Chondrocyte (in vitro differentiated cells): ENCODE results near the gene CDH22. TPM values are rescaled to one million over a fixed set of nuclear protein-coding genes. Genes with fewer than 3 reads are reported as not detected.

ENCODE experiments used
- DNase-seq: peaks from one replicate; pipeline ENCODE4 v3.0.0; 2021; ENCODE audit warnings: mixed read lengths, low spot score
- H3K27ac Mint-ChIP-seq: one replicate; pipeline ENCODE4 v1.8.0; 2021; ENCODE audit warnings: mild to moderate bottlenecking, moderate library complexity, mixed read lengths; ENCODE audit not compliant: unreplicated experiment
- H3K27me3 Mint-ChIP-seq: 2 replicates; pipeline ENCODE4 v1.8.0; 2021; ENCODE audit warnings: low read depth, mixed read lengths
- H3K36me3 Mint-ChIP-seq: 2 replicates; pipeline ENCODE4 v1.8.0; 2021; ENCODE audit warnings: low read depth, mixed read lengths
- H3K4me1 Mint-ChIP-seq: 2 replicates; pipeline ENCODE4 v1.8.0; 2021; ENCODE audit warnings: low read depth, mild to moderate bottlenecking, mixed read lengths
- H3K4me3 Mint-ChIP-seq: one replicate; pipeline ENCODE4 v1.8.0; 2021; ENCODE audit warnings: mild to moderate bottlenecking, moderate library complexity, mixed read lengths; ENCODE audit not compliant: unreplicated experiment
- H3K9me3 Mint-ChIP-seq: 2 replicates; pipeline ENCODE4 v1.8.0; 2021; ENCODE audit warnings: low read depth, mixed read lengths
- total RNA-seq: library from RNA; stranded (reverse); gene quantifications from 3 replicates; pipeline ENCODE4 v1.2.1, GENCODE V29; 2021
- TF ChIP-seq, protein P1 (sequence below): fragments of 200-600 bp; sonication (generic); IDR thresholded peaks from 2 replicates; pipeline ENCODE4 v1.5.0; 2021; ENCODE audit warnings: antibody characterized with exemption, mild to moderate bottlenecking, moderate library complexity

Gene CDH22
- total RNA-seq, 1 donor from 2014 or later: not detected

DNA sequence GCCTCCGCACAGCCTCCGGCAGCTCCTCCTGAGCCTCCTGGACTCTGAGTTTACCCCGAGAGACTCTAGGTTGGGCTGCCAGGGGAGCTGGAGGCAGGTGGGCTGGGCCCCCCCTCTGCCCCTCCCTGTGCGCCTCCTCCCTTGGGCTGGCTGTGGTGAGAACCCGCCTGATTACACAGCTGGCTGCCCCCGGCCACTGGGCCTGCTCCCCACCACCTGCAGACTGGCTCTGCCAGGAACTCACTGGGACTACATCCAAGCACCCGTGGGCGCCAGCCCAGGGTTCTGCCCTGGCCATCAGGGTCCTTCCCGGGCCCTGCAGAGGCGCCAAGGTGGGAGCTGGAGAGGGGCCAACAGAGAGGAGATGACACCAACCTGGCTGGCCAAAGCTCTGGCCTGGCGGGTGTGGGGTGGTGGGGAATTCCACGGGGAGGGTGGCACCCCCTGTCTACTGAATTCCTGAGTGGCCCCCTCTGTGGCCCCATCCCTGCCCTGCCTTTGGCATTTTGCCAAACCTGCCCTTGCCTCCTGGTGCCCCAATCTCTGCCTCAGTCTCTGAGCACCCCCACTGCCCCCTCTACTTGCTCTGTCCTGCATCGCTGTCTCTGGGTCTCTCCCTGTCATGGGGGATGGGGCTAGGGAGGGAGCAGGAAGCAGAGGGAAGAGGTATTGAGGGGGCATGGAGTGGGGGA lies 21.9 kb upstream of the CDH22 start:
- H3K4me1 Mint-ChIP-seq: no peaks in the 10 kb centered on the region
- no peaks in the 10 kb centered on the region for H3K9me3 Mint-ChIP-seq
- TF ChIP-seq, protein P1, sequence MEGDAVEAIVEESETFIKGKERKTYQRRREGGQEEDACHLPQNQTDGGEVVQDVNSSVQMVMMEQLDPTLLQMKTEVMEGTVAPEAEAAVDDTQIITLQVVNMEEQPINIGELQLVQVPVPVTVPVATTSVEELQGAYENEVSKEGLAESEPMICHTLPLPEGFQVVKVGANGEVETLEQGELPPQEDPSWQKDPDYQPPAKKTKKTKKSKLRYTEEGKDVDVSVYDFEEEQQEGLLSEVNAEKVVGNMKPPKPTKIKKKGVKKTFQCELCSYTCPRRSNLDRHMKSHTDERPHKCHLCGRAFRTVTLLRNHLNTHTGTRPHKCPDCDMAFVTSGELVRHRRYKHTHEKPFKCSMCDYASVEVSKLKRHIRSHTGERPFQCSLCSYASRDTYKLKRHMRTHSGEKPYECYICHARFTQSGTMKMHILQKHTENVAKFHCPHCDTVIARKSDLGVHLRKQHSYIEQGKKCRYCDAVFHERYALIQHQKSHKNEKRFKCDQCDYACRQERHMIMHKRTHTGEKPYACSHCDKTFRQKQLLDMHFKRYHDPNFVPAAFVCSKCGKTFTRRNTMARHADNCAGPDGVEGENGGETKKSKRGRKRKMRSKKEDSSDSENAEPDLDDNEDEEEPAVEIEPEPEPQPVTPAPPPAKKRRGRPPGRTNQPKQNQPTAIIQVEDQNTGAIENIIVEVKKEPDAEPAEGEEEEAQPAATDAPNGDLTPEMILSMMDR: no peak
- H3K27me3 Mint-ChIP-seq: peaks cover 43% of the 10 kb centered on the region
- H3K4me3 Mint-ChIP-seq: no peak overlapping the region
- peaks cover 3% of the 10 kb centered on the region for H3K36me3 Mint-ChIP-seq
- no peak for DNase-seq
- no peak overlapping the region for H3K27ac Mint-ChIP-seq

DNA sequence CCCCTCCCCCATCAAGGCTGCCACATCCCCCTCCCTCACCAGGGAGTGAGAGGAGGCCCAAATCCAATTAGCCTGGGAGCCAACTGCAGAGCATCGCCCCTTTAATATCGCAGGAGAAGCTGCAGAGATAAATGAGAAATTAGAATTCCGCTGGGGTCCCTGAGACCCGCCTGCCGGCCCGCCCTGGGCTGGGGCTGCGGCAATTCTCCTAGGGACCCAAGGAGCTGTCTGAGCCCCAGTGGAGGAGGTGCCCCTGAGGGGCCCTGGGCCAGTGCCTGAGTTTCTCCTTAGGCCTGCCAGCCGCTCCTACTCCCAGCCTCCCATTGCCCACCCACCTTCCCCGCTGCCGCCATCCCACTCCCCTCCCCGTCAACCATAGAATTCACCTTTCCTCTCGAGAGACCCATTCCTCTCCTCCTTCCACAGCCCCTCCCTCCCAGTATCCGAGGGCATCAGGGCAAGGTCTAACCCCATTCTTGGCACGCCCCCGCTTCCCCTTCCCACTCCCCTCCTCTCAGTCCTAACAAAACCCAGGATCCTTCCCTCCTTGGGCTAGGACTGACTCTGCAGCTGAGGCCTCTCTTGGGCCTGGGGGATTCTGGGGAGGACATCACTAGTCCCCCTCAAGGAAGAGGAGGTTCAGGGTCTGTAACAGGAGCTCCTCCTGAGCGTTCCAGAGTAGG lies 20.0 kb upstream of the CDH22 start:
- Mint-ChIP-seq H3K4me1 (no peaks in the 10 kb centered on the region), H3K27ac (no peak overlapping the region), H3K9me3 (no peaks in the 10 kb centered on the region), H3K27me3 (peaks cover 38% of the 10 kb centered on the region), H3K4me3 (no peak overlapping the region), H3K36me3 (peaks cover 3% of the 10 kb centered on the region)
- no peak for DNase-seq
- TF ChIP-seq, protein P1: no peak

DNA sequence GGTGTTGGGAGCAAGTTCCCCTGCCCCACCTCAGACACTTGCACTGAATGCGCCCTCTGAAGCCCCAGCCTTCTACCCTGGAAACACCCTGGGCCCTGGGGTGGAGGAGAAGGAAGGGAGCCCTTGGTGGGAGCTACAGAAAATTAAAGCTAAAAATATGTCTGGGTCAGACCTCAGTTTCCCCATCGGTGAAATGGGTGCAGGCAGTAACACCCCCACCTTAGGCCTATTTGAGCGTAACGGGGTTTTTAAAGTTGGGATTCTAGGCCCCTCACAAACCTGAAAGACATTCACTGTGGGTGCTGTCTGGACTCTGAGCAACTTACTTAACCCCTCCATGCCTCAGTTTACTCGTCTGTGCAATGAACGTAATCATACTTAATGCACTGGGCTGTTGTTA lies 19.3 kb upstream of the CDH22 start:
- H3K36me3 Mint-ChIP-seq: peaks cover 3% of the 10 kb centered on the region
- H3K27ac Mint-ChIP-seq: no peak overlapping the region
- H3K4me3 Mint-ChIP-seq: no peak overlapping the region
- TF ChIP-seq, protein P1: no peak
- H3K9me3 Mint-ChIP-seq: no peaks in the 10 kb centered on the region
- H3K4me1 Mint-ChIP-seq: no peaks in the 10 kb centered on the region
- peaks cover 41% of the 10 kb centered on the region for H3K27me3 Mint-ChIP-seq
- DNase-seq: no peak

DNA sequence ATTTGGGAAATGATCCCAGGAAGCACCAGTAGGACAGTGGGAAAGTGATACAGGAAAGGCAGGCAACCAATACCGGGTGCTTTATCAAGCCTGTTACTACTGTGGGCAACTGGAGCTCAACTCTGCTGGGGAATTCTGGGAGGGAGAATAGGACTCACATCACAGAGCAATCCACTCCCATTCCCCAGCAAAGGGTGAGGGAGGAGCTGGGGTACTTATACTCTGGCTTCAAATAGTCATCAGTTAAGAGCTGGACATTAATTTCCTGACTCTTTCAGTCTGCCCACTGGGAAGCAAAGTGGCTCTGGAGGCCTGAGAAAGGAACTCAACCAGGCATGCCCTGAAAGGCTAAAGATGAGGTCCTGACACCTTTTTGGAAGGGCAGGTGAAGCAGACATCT lies 17.5 kb upstream of the CDH22 start:
- no peak overlapping the region for H3K27ac Mint-ChIP-seq

DNA sequence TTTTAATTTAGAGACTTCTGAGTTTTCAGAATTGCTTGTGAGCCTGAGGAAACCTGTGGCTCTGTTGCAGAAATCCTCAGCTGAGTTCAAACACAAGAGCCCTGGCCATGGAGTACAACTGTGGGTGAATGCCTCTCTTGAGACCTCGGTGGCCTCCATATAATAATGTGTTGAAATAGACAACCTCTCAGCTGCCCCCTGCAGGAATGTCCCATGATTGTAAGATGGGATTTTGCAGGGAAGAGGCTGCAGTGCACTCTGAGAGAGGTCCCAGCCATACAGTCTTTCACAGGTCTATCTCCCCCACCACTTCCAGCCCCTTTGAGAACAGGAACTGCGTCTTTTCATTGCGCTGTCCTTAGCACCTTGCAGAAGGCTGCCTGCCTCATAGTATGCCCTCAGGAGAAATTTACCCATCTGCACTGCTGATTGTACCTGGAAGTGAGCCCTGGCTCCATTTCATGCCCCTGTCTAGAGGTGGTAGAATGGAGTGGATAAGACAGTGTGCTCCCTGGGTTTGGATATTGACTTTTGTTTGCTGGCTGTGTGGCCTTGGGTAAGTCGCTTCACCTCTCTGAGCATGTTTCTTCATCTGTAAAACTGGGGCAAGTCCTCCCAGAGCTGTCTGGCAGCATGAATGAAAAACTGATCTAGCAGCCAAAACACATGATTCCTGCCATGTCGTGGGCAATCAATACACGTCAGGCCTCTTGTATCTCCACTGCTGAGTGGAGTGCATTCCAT lies 16.8 kb upstream of the CDH22 start:
- Mint-ChIP-seq H3K27me3 (peaks cover 42% of the 10 kb centered on the region), H3K27ac (no peak overlapping the region), H3K36me3 (peaks cover 3% of the 10 kb centered on the region), H3K9me3 (no peaks in the 10 kb centered on the region), H3K4me1 (no peaks in the 10 kb centered on the region), H3K4me3 (no peak overlapping the region)
- TF ChIP-seq, protein P1: peak; percentile 64
- DNase-seq: no peak

More for the DNA sequence above, 17.5 kb upstream of the CDH22 start:
- no peaks in the 10 kb centered on the region for H3K4me1 Mint-ChIP-seq
- no peak overlapping the region for H3K4me3 Mint-ChIP-seq
- H3K27me3 Mint-ChIP-seq: peaks cover 43% of the 10 kb centered on the region
- no peak for DNase-seq
- peaks cover 3% of the 10 kb centered on the region for H3K36me3 Mint-ChIP-seq
- H3K9me3 Mint-ChIP-seq: no peaks in the 10 kb centered on the region
- TF ChIP-seq, protein P1: no peak
